ENCODE measurements around the gene SMIM10L1. TPM values are rescaled to one million over a fixed set of nuclear protein-coding genes. Genes with fewer than 3 reads are reported as not detected.

The SMIM10L1 gene
- total RNA-seq, 1 donor from 2014 or later = 10.1 TPM

GRCh38 chr12:11162502-11162901 is 8.5 kb upstream of the SMIM10L1 start:
- no peaks in the 10 kb centered on the region for H3K9me3 Mint-ChIP-seq
- intact Hi-C loops (cut with micrococcal nuclease) = no loop called here
- H3K27ac Mint-ChIP-seq = no peak overlapping the region
- H3K36me3 Mint-ChIP-seq (ENCODE audit: low read depth) = peaks cover 55% of the 10 kb centered on the region
- DNase-seq = no peak
- H3K27me3 Mint-ChIP-seq = no peaks in the 10 kb centered on the region
- H3K4me1 Mint-ChIP-seq = peaks cover 29% of the 10 kb centered on the region
- H3K4me3 Mint-ChIP-seq = no peak overlapping the region

- intact Hi-C loops (cut with micrococcal nuclease) = no loop called here
- Mint-ChIP-seq H3K36me3 (ENCODE audit: low read depth) (peaks cover 63% of the 10 kb centered on the region), H3K9me3 (no peaks in the 10 kb centered on the region), H3K4me3 (no peak overlapping the region), H3K4me1 (peaks cover 42% of the 10 kb centered on the region), H3K27ac (no peak overlapping the region), H3K27me3 (no peaks in the 10 kb centered on the region)
- DNase-seq = no peak
Observed at GRCh38 chr12:11164384-11164783, 6.6 kb upstream of the SMIM10L1 start.

- intact Hi-C loops (cut with micrococcal nuclease) = no loop called here
- H3K27ac Mint-ChIP-seq = no peak overlapping the region
- peaks cover 59% of the 10 kb centered on the region for H3K36me3 Mint-ChIP-seq (ENCODE audit: low read depth)
Observed at GRCh38 chr12:11166300-11166699, 4.7 kb upstream of the SMIM10L1 start.

GRCh38 chr12:11170810-11171144 is 217 bp upstream of the SMIM10L1 start:
- Mint-ChIP-seq H3K27me3 (no peaks in the 10 kb centered on the region), H3K4me1 (peaks cover 49% of the 10 kb centered on the region), H3K27ac (peak overlapping the region; percentile 98), H3K36me3 (ENCODE audit: low read depth) (peaks cover 58% of the 10 kb centered on the region), H3K9me3 (no peaks in the 10 kb centered on the region), H3K4me3 (peak overlapping the region; percentile 98)
- intact Hi-C loops (cut with micrococcal nuclease) = loop anchor here (1.0 to 10.0 kb wide), 5 partner anchors 83 to 956 kb away; partner anchors contain the start of genes GABARAPL1 and MAGOHB
- DNase-seq = no peak

More at GRCh38 chr12:11166300-11166699, 4.7 kb upstream of the SMIM10L1 start:
- no peak overlapping the region for H3K4me3 Mint-ChIP-seq
- no peak for DNase-seq
- H3K27me3 Mint-ChIP-seq = no peaks in the 10 kb centered on the region
- no peaks in the 10 kb centered on the region for H3K9me3 Mint-ChIP-seq
- H3K4me1 Mint-ChIP-seq = peaks cover 43% of the 10 kb centered on the region

GRCh38 chr12:11171969-11172675 is 1.1 kb downstream of the SMIM10L1 start:
- Mint-ChIP-seq H3K27ac (peak overlapping the region; percentile 98), H3K9me3 (no peaks in the 10 kb centered on the region), H3K27me3 (no peaks in the 10 kb centered on the region), H3K4me3 (peak overlapping the region; percentile 98), H3K36me3 (ENCODE audit: low read depth) (peaks cover 54% of the 10 kb centered on the region), H3K4me1 (peaks cover 45% of the 10 kb centered on the region)
- intact Hi-C loops (cut with micrococcal nuclease) = loop anchor here (1.0 to 10.0 kb wide), 5 partner anchors 85 to 957 kb away; partner anchors contain the start of genes GABARAPL1 and MAGOHB
- peak; percentile 62 for DNase-seq

GRCh38 chr12:11174022-11174421 is 3.0 kb downstream of the SMIM10L1 start:
- peaks cover 34% of the 10 kb centered on the region for H3K4me1 Mint-ChIP-seq
- H3K9me3 Mint-ChIP-seq = no peaks in the 10 kb centered on the region
- no peak overlapping the region for H3K27ac Mint-ChIP-seq
- intact Hi-C loops (cut with micrococcal nuclease) = loop anchor here (5.0 to 10.0 kb wide), 2 partner anchors 87 to 959 kb away; partner anchors contain the start of gene GABARAPL1
- no peak overlapping the region for H3K4me3 Mint-ChIP-seq
- peaks cover 45% of the 10 kb centered on the region for H3K36me3 Mint-ChIP-seq (ENCODE audit: low read depth)
- H3K27me3 Mint-ChIP-seq = no peaks in the 10 kb centered on the region
- DNase-seq = no peak

- Mint-ChIP-seq H3K4me3 (no peak overlapping the region), H3K27me3 (peaks cover 4% of the 10 kb centered on the region), H3K36me3 (ENCODE audit: low read depth) (peaks cover 25% of the 10 kb centered on the region), H3K27ac (no peak overlapping the region), H3K4me1 (peaks cover 17% of the 10 kb centered on the region), H3K9me3 (no peaks in the 10 kb centered on the region)
- no peak for DNase-seq
- intact Hi-C loops (cut with micrococcal nuclease) = loop anchor here (10.0 kb wide), 1 partner anchor 963 kb away; the partner anchor contains the start of gene GABARAPL1
Observed at GRCh38 chr12:11178250-11178649, 7.3 kb downstream of the SMIM10L1 start.

- no peak overlapping the region for H3K27ac Mint-ChIP-seq
- DNase-seq = no peak
- intact Hi-C loops (cut with micrococcal nuclease) = no loop called here
- peaks cover 10% of the 10 kb centered on the region for H3K27me3 Mint-ChIP-seq
- H3K36me3 Mint-ChIP-seq (ENCODE audit: low read depth) = peaks cover 7% of the 10 kb centered on the region
- peaks cover 6% of the 10 kb centered on the region for H3K4me1 Mint-ChIP-seq
- no peaks in the 10 kb centered on the region for H3K9me3 Mint-ChIP-seq
- H3K4me3 Mint-ChIP-seq = no peak overlapping the region
Observed at GRCh38 chr12:11182529-11182928, 11.5 kb downstream of the SMIM10L1 start.

- Mint-ChIP-seq H3K36me3 (ENCODE audit: low read depth) (peaks cover 3% of the 10 kb centered on the region), H3K4me3 (no peak overlapping the region), H3K27me3 (peaks cover 10% of the 10 kb centered on the region), H3K4me1 (peaks cover 6% of the 10 kb centered on the region), H3K27ac (no peak overlapping the region), H3K9me3 (no peaks in the 10 kb centered on the region)
- intact Hi-C loops (cut with micrococcal nuclease) = no loop called here
- DNase-seq = no peak
Observed at GRCh38 chr12:11183011-11183410, 12.0 kb downstream of the SMIM10L1 start.

GRCh38 chr12:11186837-11187236 is 15.8 kb downstream of the SMIM10L1 start, which contains the start of gene TAS2R42:
TAS2R42 (minus strand) TSS chr12:11186937; CDS start chr12:11186937, 0 bp downstream.
- H3K27ac Mint-ChIP-seq = no peak within 1 kb of the TSS
- intact Hi-C loops (cut with micrococcal nuclease) = no loop called here
- no peak for DNase-seq
- H3K36me3 Mint-ChIP-seq (ENCODE audit: low read depth) = no peaks in the 10 kb centered on the region
- no peak within 1 kb of the TSS for H3K4me3 Mint-ChIP-seq
- peaks cover 3% of the 10 kb centered on the region for H3K4me1 Mint-ChIP-seq
- peaks cover 17% of the 10 kb centered on the region for H3K27me3 Mint-ChIP-seq
- no peaks in the 10 kb centered on the region for H3K9me3 Mint-ChIP-seq

GRCh38 chr12:11202811-11203210 is 31.8 kb downstream of the SMIM10L1 start:
- intact Hi-C loops (cut with micrococcal nuclease) = no loop called here
- H3K4me1 Mint-ChIP-seq = no peaks in the 10 kb centered on the region
- peaks cover 5% of the 10 kb centered on the region for H3K27me3 Mint-ChIP-seq
- H3K27ac Mint-ChIP-seq = no peak overlapping the region
- no peak for DNase-seq
- H3K9me3 Mint-ChIP-seq = no peaks in the 10 kb centered on the region
- H3K4me3 Mint-ChIP-seq = no peak overlapping the region
- H3K36me3 Mint-ChIP-seq (ENCODE audit: low read depth) = no peaks in the 10 kb centered on the region

- Mint-ChIP-seq H3K27ac (no peak overlapping the region), H3K27me3 (peaks cover 5% of the 10 kb centered on the region), H3K4me3 (no peak overlapping the region), H3K9me3 (no peaks in the 10 kb centered on the region), H3K36me3 (ENCODE audit: low read depth) (no peaks in the 10 kb centered on the region), H3K4me1 (no peaks in the 10 kb centered on the region)
- DNase-seq = no peak
- intact Hi-C loops (cut with micrococcal nuclease) = no loop called here
Observed at GRCh38 chr12:11204173-11204572, 33.2 kb downstream of the SMIM10L1 start.

- H3K9me3 Mint-ChIP-seq = peaks cover 4% of the 10 kb centered on the region
- H3K27ac Mint-ChIP-seq = no peak overlapping the region
- no peaks in the 10 kb centered on the region for H3K36me3 Mint-ChIP-seq (ENCODE audit: low read depth)
- DNase-seq = no peak
- H3K27me3 Mint-ChIP-seq = no peaks in the 10 kb centered on the region
- intact Hi-C loops (cut with micrococcal nuclease) = no loop called here
- no peaks in the 10 kb centered on the region for H3K4me1 Mint-ChIP-seq
- no peak overlapping the region for H3K4me3 Mint-ChIP-seq
Observed at GRCh38 chr12:11209113-11209512, 38.1 kb downstream of the SMIM10L1 start.
